SU-DHL-6 (cell line): ENCODE results near the gene HORMAD2.
"Not testable (repeated sequence)": the region's sequence is repeated elsewhere in the genome, so short reads cannot be mapped to it uniquely, and the experiment has no call there.

Experiments
- H2AFZ ChIP-seq: fragments of 200-600 bp; sonication (generic); 2 replicates; pipeline ENCODE4 v1.6.1; 2014; ENCODE audit warnings: low read depth, mild to moderate bottlenecking, moderate library complexity, mixed read lengths, antibody characterized with exemption, low read length; ENCODE audit not compliant: severe bottlenecking
- H3F3A ChIP-seq: fragments of 200-600 bp; shearing (Covaris generic); 2 replicates; pipeline ENCODE4 v1.6.0; 2016; ENCODE audit warnings: antibody characterized with exemption, mild to moderate bottlenecking; ENCODE audit not compliant: insufficient read depth
- H3K27ac ChIP-seq: fragments of 200-600 bp; sonication (generic); 2 replicates; pipeline ENCODE4 v1.5.1; 2016; ENCODE audit warnings: low read depth, mild to moderate bottlenecking, low read length, moderate library complexity, mixed read lengths
- H3K27me3 ChIP-seq: fragments of 200-600 bp; sonication (generic), shearing (Covaris generic); 2 replicates; pipeline ENCODE4 v1.6.0; 2014; ENCODE audit warnings: mild to moderate bottlenecking, low read length
- H3K36me3 ChIP-seq: fragments of 200-600 bp; sonication (generic); 2 replicates; pipeline ENCODE4 v1.6.1; 2014; ENCODE audit warnings: mild to moderate bottlenecking, low read length, mixed read lengths
- H3K4me2 ChIP-seq: fragments of 300-600, 200-600 bp; shearing (Covaris generic), sonication (generic); 2 replicates; pipeline ENCODE4 v1.6.0; 2014; ENCODE audit warnings: low read length, low read depth, mild to moderate bottlenecking; ENCODE audit not compliant: poor library complexity, severe bottlenecking
- H3K4me3 ChIP-seq: fragments of 200-600 bp; sonication (generic); 2 replicates; pipeline ENCODE4 v1.5.1; 2014; ENCODE audit warnings: antibody characterized with exemption, low read length, mild to moderate bottlenecking, mixed read lengths; ENCODE audit not compliant: insufficient read depth, poor library complexity, severe bottlenecking
- H3K79me2 ChIP-seq: fragments of 200-600 bp; sonication (generic); 2 replicates; pipeline ENCODE4 v1.6.1; 2014; ENCODE audit warnings: mild to moderate bottlenecking, low read length, moderate library complexity; ENCODE audit not compliant: insufficient read depth
- H3K9ac ChIP-seq: fragments of 200-600 bp; sonication (generic); 2 replicates; pipeline ENCODE4 v1.7.0; 2014; ENCODE audit warnings: mild to moderate bottlenecking, low read length
- H3K9me2 ChIP-seq: fragments of 200-600 bp; sonication (generic); replicated peaks from 2 replicates; pipeline ENCODE4 v1.6.1; 2014; ENCODE audit warnings: low read length; ENCODE audit not compliant: insufficient read depth
- H3K9me3 ChIP-seq: fragments of 200-600 bp; sonication (generic); 2 replicates; pipeline ENCODE4 v1.6.1; 2014; ENCODE audit warnings: low read length, mixed read lengths; ENCODE audit not compliant: insufficient read depth
- H4K20me1 ChIP-seq: fragments of 200-600 bp; sonication (generic); 2 replicates; pipeline ENCODE4 v1.6.1; 2014; ENCODE audit warnings: low read depth, mild to moderate bottlenecking, antibody characterized with exemption, low read length, moderate library complexity, mixed read lengths
- EZH2phosphoT487 ChIP-seq: fragments of 200-600 bp; sonication (generic), shearing (Covaris generic); conservative IDR thresholded peaks from 2 replicates; pipeline ENCODE4 v1.6.1; 2018; ENCODE audit warnings: mild to moderate bottlenecking, antibody characterized with exemption, low read length, moderate library complexity, mixed read lengths
- TF ChIP-seq, protein P1 (sequence below): fragments of 200-600 bp; sonication (generic); IDR thresholded peaks from one replicate; pipeline ENCODE4 v1.5.1; 2017; ENCODE audit warnings: antibody characterized with exemption, mild to moderate bottlenecking, low read length, moderate library complexity; ENCODE audit not compliant: insufficient read depth, poor library complexity, severe bottlenecking

HORMAD2 gene

DNA sequence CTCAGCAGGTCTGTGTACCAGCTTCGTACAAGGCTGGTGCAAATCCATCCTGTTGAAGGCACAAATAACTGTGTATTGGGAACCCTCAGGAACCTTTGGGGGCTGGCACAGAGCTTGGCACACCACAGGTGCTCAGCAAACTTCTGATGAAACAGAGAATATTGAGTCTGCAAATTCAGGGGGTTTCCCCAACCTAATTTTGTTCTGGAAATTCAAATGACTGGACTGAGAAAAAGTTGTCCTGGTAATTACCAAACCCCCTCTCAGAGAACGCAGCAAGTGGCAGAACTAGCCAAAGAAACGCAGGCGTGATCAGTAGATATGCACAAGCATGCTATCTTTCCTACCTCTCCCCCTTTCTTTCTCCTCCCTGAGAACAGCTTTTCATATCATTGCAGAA lies 118.7 kb downstream of the HORMAD2 start:
- Histone ChIP-seq H3F3A (no peaks in the 10 kb centered on the region), H3K9me3 (no peaks in the 10 kb centered on the region), H3K27me3 (no peaks in the 10 kb centered on the region), H4K20me1 (no peaks in the 10 kb centered on the region), H3K36me3 (no peaks in the 10 kb centered on the region), H3K27ac (no peak overlapping the region), H3K4me2 (no peak overlapping the region), H3K9ac (no peak overlapping the region), H3K79me2 (no peaks in the 10 kb centered on the region), H3K4me3 (no peak overlapping the region), H3K9me2 (no peaks in the 10 kb centered on the region), H2AFZ (no peak overlapping the region)
- TF ChIP-seq, protein P1, sequence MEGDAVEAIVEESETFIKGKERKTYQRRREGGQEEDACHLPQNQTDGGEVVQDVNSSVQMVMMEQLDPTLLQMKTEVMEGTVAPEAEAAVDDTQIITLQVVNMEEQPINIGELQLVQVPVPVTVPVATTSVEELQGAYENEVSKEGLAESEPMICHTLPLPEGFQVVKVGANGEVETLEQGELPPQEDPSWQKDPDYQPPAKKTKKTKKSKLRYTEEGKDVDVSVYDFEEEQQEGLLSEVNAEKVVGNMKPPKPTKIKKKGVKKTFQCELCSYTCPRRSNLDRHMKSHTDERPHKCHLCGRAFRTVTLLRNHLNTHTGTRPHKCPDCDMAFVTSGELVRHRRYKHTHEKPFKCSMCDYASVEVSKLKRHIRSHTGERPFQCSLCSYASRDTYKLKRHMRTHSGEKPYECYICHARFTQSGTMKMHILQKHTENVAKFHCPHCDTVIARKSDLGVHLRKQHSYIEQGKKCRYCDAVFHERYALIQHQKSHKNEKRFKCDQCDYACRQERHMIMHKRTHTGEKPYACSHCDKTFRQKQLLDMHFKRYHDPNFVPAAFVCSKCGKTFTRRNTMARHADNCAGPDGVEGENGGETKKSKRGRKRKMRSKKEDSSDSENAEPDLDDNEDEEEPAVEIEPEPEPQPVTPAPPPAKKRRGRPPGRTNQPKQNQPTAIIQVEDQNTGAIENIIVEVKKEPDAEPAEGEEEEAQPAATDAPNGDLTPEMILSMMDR = no peak
- TF ChIP-seq EZH2phosphoT487 = no peak

DNA sequence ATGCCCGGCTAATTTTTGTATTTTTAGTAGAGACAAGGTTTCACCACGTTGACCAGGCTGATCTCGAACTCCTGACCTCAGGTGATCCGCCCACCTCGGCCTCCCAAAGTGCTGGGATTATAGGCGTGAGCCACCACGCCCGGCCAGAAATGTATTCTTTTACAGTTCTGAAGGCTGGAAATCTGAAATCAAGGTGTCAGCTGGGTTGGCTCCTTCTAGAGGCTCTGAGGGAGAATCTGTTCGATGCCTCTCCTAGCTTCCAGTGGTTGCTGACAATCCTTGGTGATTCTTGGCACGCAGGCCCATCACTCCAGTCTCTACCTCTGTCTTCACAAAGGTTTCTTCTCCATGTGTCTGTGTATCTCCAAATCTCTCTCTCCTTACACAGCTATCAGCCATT lies 120.6 kb downstream of the HORMAD2 start:
- H3K4me2 ChIP-seq, H3K27ac ChIP-seq: not testable (repeated sequence)

DNA sequence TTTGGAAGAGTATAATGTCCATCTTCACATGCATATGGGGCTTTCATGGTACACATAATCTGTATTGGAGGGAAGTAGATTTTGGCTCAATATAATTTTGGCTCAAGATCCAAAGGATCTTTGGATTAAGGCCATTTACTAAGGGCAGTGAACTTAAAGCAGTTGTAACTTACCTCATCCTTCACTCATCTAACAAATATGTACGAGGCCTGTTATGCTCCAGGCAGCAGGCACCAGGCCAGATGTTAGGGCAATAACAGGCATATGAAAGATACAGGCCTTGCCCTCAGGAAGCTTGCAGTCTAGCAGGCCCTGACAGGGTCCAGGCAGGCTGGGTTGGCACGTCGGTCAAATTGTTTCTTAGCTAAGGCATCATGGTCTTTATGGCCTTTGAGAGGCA lies 121.7 kb downstream of the HORMAD2 start:
- TF ChIP-seq, protein P1 = no peak
- TF ChIP-seq EZH2phosphoT487 = no peak
- no peaks in the 10 kb centered on the region for H3K27me3 ChIP-seq
- H3K4me3 ChIP-seq = no peak overlapping the region
- no peaks in the 10 kb centered on the region for H3F3A ChIP-seq
- H3K79me2 ChIP-seq = no peaks in the 10 kb centered on the region
- no peak overlapping the region for H3K9ac ChIP-seq
- no peak overlapping the region for H3K4me2 ChIP-seq
- H4K20me1 ChIP-seq = no peaks in the 10 kb centered on the region
- H3K27ac ChIP-seq = no peak overlapping the region
- no peaks in the 10 kb centered on the region for H3K9me3 ChIP-seq
- no peak overlapping the region for H2AFZ ChIP-seq
- no peaks in the 10 kb centered on the region for H3K9me2 ChIP-seq
- H3K36me3 ChIP-seq = no peaks in the 10 kb centered on the region

More for the DNA sequence above, 120.6 kb downstream of the HORMAD2 start:
- H3K4me3 ChIP-seq, H4K20me1 ChIP-seq, H3K27me3 ChIP-seq, H3K9me3 ChIP-seq, H3F3A ChIP-seq, H3K9ac ChIP-seq, H3K36me3 ChIP-seq, H3K9me2 ChIP-seq, H2AFZ ChIP-seq, H3K79me2 ChIP-seq: not testable (repeated sequence)

DNA sequence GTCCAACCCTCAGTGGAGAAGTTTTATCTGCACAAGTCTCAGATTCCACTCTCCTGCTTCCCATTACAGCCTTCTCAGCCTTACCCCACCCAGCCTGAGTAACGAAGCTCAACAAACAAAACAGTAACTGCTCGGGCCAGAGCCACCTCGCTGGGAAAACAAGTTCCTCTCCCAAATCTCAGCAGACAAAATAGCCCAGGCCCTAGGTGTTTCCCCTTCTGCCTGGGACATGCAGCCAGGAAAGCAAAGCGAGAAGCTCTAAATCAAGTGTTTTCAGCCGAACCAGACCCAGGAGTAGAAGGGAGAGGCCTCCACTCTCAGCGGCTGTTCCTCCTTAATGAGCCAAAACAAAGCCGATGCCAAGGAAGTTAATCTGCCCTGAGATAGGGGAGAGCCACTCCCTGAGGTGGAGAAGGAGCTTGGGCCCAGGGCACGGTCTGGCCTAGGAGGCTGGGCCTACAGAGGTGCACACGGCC lies 122.3 kb downstream of the HORMAD2 start:
- H4K20me1 ChIP-seq = no peaks in the 10 kb centered on the region
- H3K4me2 ChIP-seq = no peak overlapping the region
- H3K27me3 ChIP-seq = no peaks in the 10 kb centered on the region
- no peaks in the 10 kb centered on the region for H3K9me3 ChIP-seq
- H3K27ac ChIP-seq = no peak overlapping the region
- H3K9ac ChIP-seq = no peak overlapping the region
- no peak overlapping the region for H3K4me3 ChIP-seq
- H3K9me2 ChIP-seq = no peaks in the 10 kb centered on the region
- no peaks in the 10 kb centered on the region for H3K79me2 ChIP-seq
- H3K36me3 ChIP-seq = no peaks in the 10 kb centered on the region
- H2AFZ ChIP-seq = no peak overlapping the region
- TF ChIP-seq, protein P1 = no peak
- TF ChIP-seq EZH2phosphoT487 = no peak
- H3F3A ChIP-seq = no peaks in the 10 kb centered on the region
